ENCODE data around the gene ELF3. TPM values are rescaled to one million over a fixed set of nuclear protein-coding genes. Genes with fewer than 3 reads are reported as not detected.
"Not testable (repeated sequence)": the region's sequence is repeated elsewhere in the genome, so short reads cannot be mapped to it uniquely, and the experiment has no call there.

ELF3 gene
- total RNA-seq, 4 donors from 2014 or later = 10.8 to 39.9 (median 26.7) TPM

DNA sequence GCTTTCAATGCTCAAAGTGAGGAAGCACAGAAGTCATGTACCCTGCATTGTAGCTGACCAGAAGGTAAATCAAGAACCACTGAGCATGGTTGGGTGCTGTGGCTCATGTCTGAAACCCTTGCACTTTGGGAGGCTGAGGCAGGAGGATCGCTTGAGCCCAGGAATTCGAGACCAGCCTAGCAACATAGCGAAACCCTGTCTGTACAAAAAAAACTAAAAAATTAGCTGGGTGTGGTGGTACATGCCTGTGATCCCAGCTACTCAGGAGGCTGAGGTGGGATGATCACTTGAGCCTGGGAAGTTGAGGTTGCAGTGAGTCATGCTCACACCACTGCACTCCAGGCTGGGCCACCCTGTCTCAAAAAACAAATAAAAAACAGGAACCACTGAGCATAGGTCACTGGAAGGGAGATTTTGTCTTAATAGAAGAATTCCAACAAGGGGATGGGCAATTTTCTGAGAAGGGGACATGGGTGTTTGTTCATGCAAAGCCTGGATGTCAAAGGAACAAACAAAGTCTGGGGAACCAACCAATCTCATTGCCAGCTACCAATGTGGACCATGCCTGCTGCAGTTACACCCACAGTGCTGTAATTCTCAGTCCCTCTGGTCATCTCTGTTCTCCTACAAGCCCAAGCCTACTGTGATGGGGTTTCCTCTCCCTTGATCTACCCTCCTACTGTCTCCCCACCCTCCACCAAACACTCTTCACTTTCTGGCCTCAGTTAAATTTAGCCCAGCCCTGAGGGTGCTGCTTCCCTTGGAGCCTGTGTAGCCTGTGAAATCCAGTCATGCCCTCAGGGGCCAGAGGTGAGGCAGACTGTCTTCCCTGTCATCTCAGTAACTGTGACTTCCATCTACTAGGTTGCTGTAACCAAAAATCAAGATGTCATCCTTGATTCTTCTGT, 47.9 kb downstream of the ELF3 start:
- 100% methylated on average over 3 of the region's 3 CpGs for WGBS

DNA sequence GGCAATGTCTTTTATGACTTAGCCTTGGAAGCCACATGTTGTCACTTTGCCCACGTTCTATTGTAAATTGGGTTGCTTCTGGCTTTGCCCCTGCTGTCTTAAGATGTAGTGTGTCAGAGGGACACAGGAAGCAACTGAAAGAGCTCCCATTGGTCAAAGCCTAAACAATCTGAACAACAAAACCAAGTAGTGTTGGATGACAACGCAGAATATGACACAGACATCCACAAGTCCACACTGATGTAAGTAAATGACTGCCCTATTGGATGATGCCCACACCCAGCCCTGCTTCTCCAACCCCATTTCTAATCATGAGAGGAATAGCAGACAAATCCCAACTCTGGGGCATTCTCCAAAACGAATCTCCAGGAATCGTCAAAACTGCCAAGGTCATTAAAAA, 50.7 kb downstream of the ELF3 start:
- Histone ChIP-seq H3K27ac (no peak overlapping the region), H3K4me1 (peaks cover 7% of the 10 kb centered on the region), H3K9me3 (no peaks in the 10 kb centered on the region), H3K4me3 (no peak overlapping the region), H3K36me3 (no peaks in the 10 kb centered on the region), H3K27me3 (peaks cover 4% of the 10 kb centered on the region)
- no peak for DNase-seq (ENCODE audit: low spot score in 2 of 2)
- no peak for TF ChIP-seq POLR2A (IDR thresholded peaks at IDR 0.05)
- no peak for TF ChIP-seq POLR2AphosphoS5 (IDR thresholded peaks at IDR 0.05)
- no peak for TF ChIP-seq CTCF (IDR thresholded peaks at IDR 0.05)
- TF ChIP-seq EP300 (IDR thresholded peaks at IDR 0.05) = no peak
- 72% methylated on average over 4 of the region's 4 CpGs for WGBS

More for the DNA sequence above, 47.9 kb downstream of the ELF3 start:
- H3K27ac ChIP-seq = no peak overlapping the region
- H3K9me3 ChIP-seq = no peaks in the 10 kb centered on the region
- H3K36me3 ChIP-seq = no peaks in the 10 kb centered on the region
- no peak for DNase-seq (ENCODE audit: low spot score in 2 of 2)
- TF ChIP-seq CTCF (IDR thresholded peaks at IDR 0.05) (no peak), POLR2AphosphoS5 (IDR thresholded peaks at IDR 0.05) (no peak), POLR2A (IDR thresholded peaks at IDR 0.05) (no peak), EP300 (IDR thresholded peaks at IDR 0.05) (no peak)
- peaks cover 4% of the 10 kb centered on the region for H3K27me3 ChIP-seq
- peaks cover 7% of the 10 kb centered on the region for H3K4me1 ChIP-seq
- no peak overlapping the region for H3K4me3 ChIP-seq

DNA sequence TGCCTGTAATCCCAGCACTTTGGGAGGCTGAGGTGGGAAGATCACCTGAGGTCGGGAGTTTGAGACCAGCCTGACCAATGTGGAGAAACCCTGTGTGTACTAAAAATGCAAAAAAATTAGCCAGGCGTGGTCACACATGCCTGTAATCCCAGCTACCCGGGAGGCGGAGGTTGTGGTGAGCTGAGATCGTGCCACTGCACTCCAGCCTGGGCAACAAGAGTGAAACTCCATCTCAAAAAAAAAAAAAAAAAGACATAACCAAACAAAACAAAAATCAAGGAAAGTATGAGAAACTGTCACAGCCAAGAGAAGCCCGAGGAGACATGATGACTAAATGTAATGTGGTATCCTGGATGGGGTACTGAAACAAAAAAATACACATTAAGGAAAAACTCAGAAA, 51.4 kb downstream of the ELF3 start:
- H3K4me3 ChIP-seq; DNase-seq (ENCODE audit: low spot score in 2 of 2); H3K9me3 ChIP-seq; H3K36me3 ChIP-seq; H3K27ac ChIP-seq; H3K27me3 ChIP-seq; H3K4me1 ChIP-seq: not testable (repeated sequence)
- WGBS = 78% methylated on average over 6 of the region's 6 CpGs

GRCh38 chr1:202062636-202063035, 52.2 kb downstream of the ELF3 start:
- H3K27me3 ChIP-seq; H3K36me3 ChIP-seq; H3K4me1 ChIP-seq; H3K27ac ChIP-seq; H3K9me3 ChIP-seq; DNase-seq (ENCODE audit: low spot score in 2 of 2); H3K4me3 ChIP-seq: not testable (repeated sequence)
- 97% methylated on average over 7 of the region's 7 CpGs for WGBS

GRCh38 chr1:202063093-202063492, 52.7 kb downstream of the ELF3 start:
- no peak for DNase-seq (ENCODE audit: low spot score in 2 of 2)

GRCh38 chr1:202064889-202065312, 54.5 kb downstream of the ELF3 start:
- not testable (repeated sequence) for H3K36me3 ChIP-seq; DNase-seq (ENCODE audit: low spot score in 2 of 2); H3K27me3 ChIP-seq; H3K4me3 ChIP-seq; H3K27ac ChIP-seq; H3K9me3 ChIP-seq; H3K4me1 ChIP-seq
- 90% methylated on average over 10 of the region's 10 CpGs for WGBS

More at GRCh38 chr1:202063093-202063492, 52.7 kb downstream of the ELF3 start:
- H3K9me3 ChIP-seq = no peaks in the 10 kb centered on the region
- no peak overlapping the region for H3K27ac ChIP-seq
- TF ChIP-seq POLR2A (IDR thresholded peaks at IDR 0.05) = no peak
- no peak for TF ChIP-seq CTCF (IDR thresholded peaks at IDR 0.05)
- TF ChIP-seq EP300 (IDR thresholded peaks at IDR 0.05) = no peak
- TF ChIP-seq POLR2AphosphoS5 (IDR thresholded peaks at IDR 0.05) = no peak
- H3K4me3 ChIP-seq = no peak overlapping the region
- no peaks in the 10 kb centered on the region for H3K4me1 ChIP-seq
- H3K36me3 ChIP-seq = no peaks in the 10 kb centered on the region
- H3K27me3 ChIP-seq = peaks cover 4% of the 10 kb centered on the region
- 31% methylated on average over 1 of the region's 1 CpG for WGBS

Other genes starting within 250 kb of the ELF3 start
- 10 to 100 TPM; 12.9 to 25.6 (median 19.8) TPM for gene IPO9, start 181.4 kb upstream of the ELF3 start, total RNA-seq
- 10 to 100 TPM in 1 of 4 donors, 1 to 10 TPM in 3; 5.3 to 19.4 (median 6.7) TPM for gene SHISA4, start 121.7 kb upstream of the ELF3 start, total RNA-seq
- 10 to 100 TPM; 13.0 to 29.9 (median 18.1) TPM for gene LMOD1, start 64.0 kb upstream of the ELF3 start, total RNA-seq
- gene TIMM17A, start 55.1 kb upstream of the ELF3 start, total RNA-seq = 10 to 100 TPM; 18.8 to 24.8 (median 21.3) TPM
- gene RNPEP, start 27.9 kb upstream of the ELF3 start, total RNA-seq = 100 to 1,000 TPM in 1 of 4 donors, 10 to 100 TPM in 3; 53.3 to 107 (median 74.1) TPM
- not detected for gene GPR37L1, start 112.3 kb downstream of the ELF3 start, total RNA-seq
- gene ARL8A, start 134.2 kb downstream of the ELF3 start, total RNA-seq = 10 to 100 TPM; 41.1 to 46.3 (median 43.0) TPM
- gene PTPN7, start 150.0 kb downstream of the ELF3 start, total RNA-seq = 1 to 10 TPM in 1 of 4 donors, under 1 TPM in 2, not detected in 1; 0.42 to 2.7 (median 0.60) TPM
- gene LGR6, start 183.2 kb downstream of the ELF3 start, total RNA-seq = 1 to 10 TPM; 1.6 to 4.9 (median 4.1) TPM